Measurements from ENCODE around the gene RNASE1.

RNASE1 gene

GRCh38 chr14:20809917-20810316 is 7.3 kb upstream of the RNASE1 start:
- Histone ChIP-seq H3K4me3 (ENCODE audit: low read length in 2 of 2) (no peak overlapping the region), H3K4me1 (ENCODE audit: control insufficient read depth in 2 of 2, insufficient read depth in 2 of 2, low read length in 2 of 2) (peaks cover 14 to 23% of the 10 kb centered on the region in 2 donors), H3K9me3 (ENCODE audit: control insufficient read depth in 2 of 2, low read length in 2 of 2) (no peaks in the 10 kb centered on the region)

GRCh38 chr14:20808162-20808483 is 5.5 kb upstream of the RNASE1 start:
- peaks cover 16 to 21% of the 10 kb centered on the region in 2 donors for H3K4me1 ChIP-seq (ENCODE audit: control insufficient read depth in 2 of 2, insufficient read depth in 2 of 2, low read length in 2 of 2)
- no peaks in the 10 kb centered on the region for H3K36me3 ChIP-seq (ENCODE audit: control insufficient read depth in 2 of 2, insufficient read depth in 2 of 2, low read length in 2 of 2)
- H3K27me3 ChIP-seq (ENCODE audit: control insufficient read depth in 2 of 2, insufficient read depth in 2 of 2, low read length in 2 of 2) = no peaks in the 10 kb centered on the region
- H3K4me3 ChIP-seq (ENCODE audit: low read length in 2 of 2) = no peak overlapping the region
- H3K9me3 ChIP-seq (ENCODE audit: control insufficient read depth in 2 of 2, low read length in 2 of 2) = no peaks in the 10 kb centered on the region
- no peak overlapping the region for H3K9ac ChIP-seq (ENCODE audit: low read depth in 1 of 2, low read length in 2 of 2)
- no peak overlapping the region for H3K27ac ChIP-seq (ENCODE audit: low read depth in 2 of 2, low read length in 2 of 2)

More at GRCh38 chr14:20809917-20810316, 7.3 kb upstream of the RNASE1 start:
- H3K9ac ChIP-seq (ENCODE audit: low read depth in 1 of 2, low read length in 2 of 2) = no peak overlapping the region
- H3K27ac ChIP-seq (ENCODE audit: low read depth in 2 of 2, low read length in 2 of 2) = no peak overlapping the region
- H3K27me3 ChIP-seq (ENCODE audit: control insufficient read depth in 2 of 2, insufficient read depth in 2 of 2, low read length in 2 of 2) = no peaks in the 10 kb centered on the region
- no peaks in the 10 kb centered on the region for H3K36me3 ChIP-seq (ENCODE audit: control insufficient read depth in 2 of 2, insufficient read depth in 2 of 2, low read length in 2 of 2)

GRCh38 chr14:20807304-20808161 is 4.9 kb upstream of the RNASE1 start:
- Histone ChIP-seq H3K9ac (ENCODE audit: low read depth in 1 of 2, low read length in 2 of 2) (no peak overlapping the region), H3K4me3 (ENCODE audit: low read length in 2 of 2) (no peak overlapping the region), H3K27ac (ENCODE audit: low read depth in 2 of 2, low read length in 2 of 2) (no peak overlapping the region)

GRCh38 chr14:20805485-20805884 is 2.8 kb upstream of the RNASE1 start:
- Histone ChIP-seq H3K27ac (ENCODE audit: low read depth in 2 of 2, low read length in 2 of 2) (no peak overlapping the region), H3K9ac (ENCODE audit: low read depth in 1 of 2, low read length in 2 of 2) (no peak overlapping the region), H3K4me1 (ENCODE audit: control insufficient read depth in 2 of 2, insufficient read depth in 2 of 2, low read length in 2 of 2) (peaks cover 20 to 24% of the 10 kb centered on the region in 2 donors), H3K27me3 (ENCODE audit: control insufficient read depth in 2 of 2, insufficient read depth in 2 of 2, low read length in 2 of 2) (no peaks in the 10 kb centered on the region), H3K9me3 (ENCODE audit: control insufficient read depth in 2 of 2, low read length in 2 of 2) (no peaks in the 10 kb centered on the region), H3K4me3 (ENCODE audit: low read length in 2 of 2) (no peak overlapping the region), H3K36me3 (ENCODE audit: control insufficient read depth in 2 of 2, insufficient read depth in 2 of 2, low read length in 2 of 2) (no peaks in the 10 kb centered on the region)

More at GRCh38 chr14:20807304-20808161, 4.9 kb upstream of the RNASE1 start:
- H3K9me3 ChIP-seq (ENCODE audit: control insufficient read depth in 2 of 2, low read length in 2 of 2) = no peaks in the 10 kb centered on the region
- no peaks in the 10 kb centered on the region for H3K36me3 ChIP-seq (ENCODE audit: control insufficient read depth in 2 of 2, insufficient read depth in 2 of 2, low read length in 2 of 2)
- peaks cover 19 to 21% of the 10 kb centered on the region in 2 donors for H3K4me1 ChIP-seq (ENCODE audit: control insufficient read depth in 2 of 2, insufficient read depth in 2 of 2, low read length in 2 of 2)
- no peaks in the 10 kb centered on the region for H3K27me3 ChIP-seq (ENCODE audit: control insufficient read depth in 2 of 2, insufficient read depth in 2 of 2, low read length in 2 of 2)

- H3K9me3 ChIP-seq (ENCODE audit: control insufficient read depth in 2 of 2, low read length in 2 of 2) = no peaks in the 10 kb centered on the region
- H3K4me1 ChIP-seq (ENCODE audit: control insufficient read depth in 2 of 2, insufficient read depth in 2 of 2, low read length in 2 of 2) = peaks cover 18 to 24% of the 10 kb centered on the region in 2 donors
- H3K27me3 ChIP-seq (ENCODE audit: control insufficient read depth in 2 of 2, insufficient read depth in 2 of 2, low read length in 2 of 2) = no peaks in the 10 kb centered on the region
- peak overlapping the region; percentile 85 to 88 for H3K27ac ChIP-seq (ENCODE audit: low read depth in 2 of 2, low read length in 2 of 2)
- H3K9ac ChIP-seq (ENCODE audit: low read depth in 1 of 2, low read length in 2 of 2) = peak overlapping the region; percentile 46 to 49
- peak overlapping the region in 1 of 2 donors; percentile 60 for H3K4me3 ChIP-seq (ENCODE audit: low read length in 2 of 2)
- H3K36me3 ChIP-seq (ENCODE audit: control insufficient read depth in 2 of 2, insufficient read depth in 2 of 2, low read length in 2 of 2) = no peaks in the 10 kb centered on the region
Observed at GRCh38 chr14:20803223-20803622, 579 bp upstream of the RNASE1 start.

DNA sequence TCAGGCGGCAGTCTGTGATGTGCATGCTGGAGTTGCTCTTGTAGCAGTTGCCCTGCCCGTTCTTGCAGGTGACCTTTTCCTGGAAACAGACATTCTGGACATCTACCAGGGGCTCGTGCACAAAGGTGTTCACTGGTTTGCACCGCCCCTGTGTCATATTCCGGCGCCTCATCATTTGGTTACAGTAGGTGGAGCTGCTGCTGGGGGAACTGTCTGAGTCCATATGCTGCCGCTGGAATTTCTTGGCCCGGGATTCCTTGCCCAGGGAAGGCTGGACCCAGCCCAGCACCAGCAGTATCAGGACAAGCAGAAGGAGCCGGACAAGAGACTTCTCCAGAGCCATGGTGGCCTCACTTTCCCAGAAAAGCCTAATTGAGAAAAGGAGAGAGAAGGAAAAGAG is 918 bp downstream of the RNASE1 start:
- Histone ChIP-seq H3K4me3 (ENCODE audit: low read length in 2 of 2) (peak overlapping the region; percentile 60 to 67), H3K9ac (ENCODE audit: low read depth in 1 of 2, low read length in 2 of 2) (peak overlapping the region; percentile 47 to 62), H3K4me1 (ENCODE audit: control insufficient read depth in 2 of 2, insufficient read depth in 2 of 2, low read length in 2 of 2) (peaks cover 14 to 20% of the 10 kb centered on the region in 2 donors), H3K36me3 (ENCODE audit: control insufficient read depth in 2 of 2, insufficient read depth in 2 of 2, low read length in 2 of 2) (no peaks in the 10 kb centered on the region), H3K27me3 (ENCODE audit: control insufficient read depth in 2 of 2, insufficient read depth in 2 of 2, low read length in 2 of 2) (no peaks in the 10 kb centered on the region), H3K27ac (ENCODE audit: low read depth in 2 of 2, low read length in 2 of 2) (peak overlapping the region; percentile 85 to 88), H3K9me3 (ENCODE audit: control insufficient read depth in 2 of 2, low read length in 2 of 2) (no peaks in the 10 kb centered on the region)

DNA sequence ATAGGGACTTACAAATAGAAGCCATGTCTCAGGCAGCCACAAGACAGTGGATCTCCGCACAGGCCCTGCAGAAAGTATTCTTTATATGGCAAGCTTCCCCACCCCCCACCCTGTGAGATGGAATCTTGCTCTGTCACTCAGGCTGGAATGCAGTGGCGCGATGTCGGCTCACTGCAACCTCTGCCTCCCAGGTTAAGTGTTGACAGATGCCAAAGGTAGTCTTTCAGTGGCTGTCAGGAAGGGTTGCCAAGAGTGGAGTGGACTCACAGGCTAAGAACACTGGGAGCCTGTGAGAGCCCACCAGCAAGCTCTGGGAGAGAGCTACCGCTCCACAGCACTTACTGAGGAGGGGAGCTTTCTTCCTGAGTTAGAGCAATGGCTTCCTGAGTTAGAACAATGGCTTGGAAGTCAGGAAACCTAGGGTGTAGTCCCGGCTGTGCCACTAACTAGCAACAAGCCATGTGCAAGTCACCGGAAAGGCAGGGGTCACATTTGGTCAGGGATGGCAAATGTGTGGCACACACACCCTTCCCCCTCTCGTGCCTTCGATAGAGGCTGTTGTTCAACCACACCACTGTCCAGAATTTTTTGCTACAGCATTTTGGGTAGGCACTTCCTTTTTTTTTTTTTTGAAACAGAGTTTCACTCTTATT is 2.6 kb downstream of the RNASE1 start:
- Histone ChIP-seq H3K9me3 (ENCODE audit: control insufficient read depth in 2 of 2, low read length in 2 of 2) (no peaks in the 10 kb centered on the region), H3K36me3 (ENCODE audit: control insufficient read depth in 2 of 2, insufficient read depth in 2 of 2, low read length in 2 of 2) (no peaks in the 10 kb centered on the region), H3K4me3 (ENCODE audit: low read length in 2 of 2) (no peak overlapping the region), H3K9ac (ENCODE audit: low read depth in 1 of 2, low read length in 2 of 2) (peak overlapping the region in 1 of 2 donors; percentile 10), H3K27ac (ENCODE audit: low read depth in 2 of 2, low read length in 2 of 2) (peak overlapping the region; percentile 42 to 61), H3K27me3 (ENCODE audit: control insufficient read depth in 2 of 2, insufficient read depth in 2 of 2, low read length in 2 of 2) (no peaks in the 10 kb centered on the region), H3K4me1 (ENCODE audit: control insufficient read depth in 2 of 2, insufficient read depth in 2 of 2, low read length in 2 of 2) (peaks cover 14 to 20% of the 10 kb centered on the region in 2 donors)

DNA sequence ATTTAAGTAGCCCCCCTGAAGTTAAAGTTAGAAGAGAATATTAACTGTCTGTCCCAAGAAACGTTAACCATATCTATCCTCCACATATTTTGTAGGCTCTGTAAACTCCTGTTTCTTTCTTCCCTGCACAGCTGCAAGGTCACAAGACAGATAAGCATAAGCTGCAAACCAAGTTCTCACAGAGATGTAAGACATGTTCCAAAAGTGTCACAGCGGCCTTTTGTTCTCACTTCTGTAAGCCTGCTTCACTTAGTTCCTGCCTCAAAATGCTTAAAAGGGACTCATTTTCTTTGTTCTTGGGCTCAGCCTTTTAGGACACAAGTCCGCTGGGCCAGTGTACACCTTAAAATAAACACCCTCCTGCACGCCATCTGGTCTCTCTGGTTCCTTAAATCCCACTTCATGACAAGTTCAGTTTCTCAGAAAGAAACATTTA is 3.2 kb downstream of the RNASE1 start:
- H3K4me3 ChIP-seq (ENCODE audit: low read length in 2 of 2) = peak overlapping the region in 1 of 2 donors; percentile 26
- peak overlapping the region; percentile 42 to 61 for H3K27ac ChIP-seq (ENCODE audit: low read depth in 2 of 2, low read length in 2 of 2)
- H3K4me1 ChIP-seq (ENCODE audit: control insufficient read depth in 2 of 2, insufficient read depth in 2 of 2, low read length in 2 of 2) = peaks cover 14 to 20% of the 10 kb centered on the region in 2 donors

GRCh38 chr14:20798932-20799331 is 3.7 kb downstream of the RNASE1 start:
- no peak overlapping the region for H3K9ac ChIP-seq (ENCODE audit: low read depth in 1 of 2, low read length in 2 of 2)
- H3K27ac ChIP-seq (ENCODE audit: low read depth in 2 of 2, low read length in 2 of 2) = peak overlapping the region in 1 of 2 donors; percentile 61
- no peaks in the 10 kb centered on the region for H3K9me3 ChIP-seq (ENCODE audit: control insufficient read depth in 2 of 2, low read length in 2 of 2)
- no peak overlapping the region for H3K4me3 ChIP-seq (ENCODE audit: low read length in 2 of 2)
- H3K36me3 ChIP-seq (ENCODE audit: control insufficient read depth in 2 of 2, insufficient read depth in 2 of 2, low read length in 2 of 2) = no peaks in the 10 kb centered on the region
- H3K4me1 ChIP-seq (ENCODE audit: control insufficient read depth in 2 of 2, insufficient read depth in 2 of 2, low read length in 2 of 2) = peaks cover 14 to 20% of the 10 kb centered on the region in 2 donors
- H3K27me3 ChIP-seq (ENCODE audit: control insufficient read depth in 2 of 2, insufficient read depth in 2 of 2, low read length in 2 of 2) = no peaks in the 10 kb centered on the region

More for the DNA sequence above, 3.2 kb downstream of the RNASE1 start:
- peak overlapping the region in 1 of 2 donors; percentile 10 for H3K9ac ChIP-seq (ENCODE audit: low read depth in 1 of 2, low read length in 2 of 2)
- no peaks in the 10 kb centered on the region for H3K27me3 ChIP-seq (ENCODE audit: control insufficient read depth in 2 of 2, insufficient read depth in 2 of 2, low read length in 2 of 2)
- no peaks in the 10 kb centered on the region for H3K36me3 ChIP-seq (ENCODE audit: control insufficient read depth in 2 of 2, insufficient read depth in 2 of 2, low read length in 2 of 2)
- H3K9me3 ChIP-seq (ENCODE audit: control insufficient read depth in 2 of 2, low read length in 2 of 2) = no peaks in the 10 kb centered on the region

- H3K4me3 ChIP-seq (ENCODE audit: low read length in 2 of 2) = no peak overlapping the region
- no peaks in the 10 kb centered on the region for H3K9me3 ChIP-seq (ENCODE audit: control insufficient read depth in 2 of 2, low read length in 2 of 2)
- H3K27me3 ChIP-seq (ENCODE audit: control insufficient read depth in 2 of 2, insufficient read depth in 2 of 2, low read length in 2 of 2) = no peaks in the 10 kb centered on the region
- no peaks in the 10 kb centered on the region for H3K36me3 ChIP-seq (ENCODE audit: control insufficient read depth in 2 of 2, insufficient read depth in 2 of 2, low read length in 2 of 2)
- H3K27ac ChIP-seq (ENCODE audit: low read depth in 2 of 2, low read length in 2 of 2) = no peak overlapping the region
- no peak overlapping the region for H3K9ac ChIP-seq (ENCODE audit: low read depth in 1 of 2, low read length in 2 of 2)
- peaks cover 13 to 19% of the 10 kb centered on the region in 2 donors for H3K4me1 ChIP-seq (ENCODE audit: control insufficient read depth in 2 of 2, insufficient read depth in 2 of 2, low read length in 2 of 2)
Observed at GRCh38 chr14:20798318-20798717, 4.3 kb downstream of the RNASE1 start.
